Right renal pelvis (tissue), 4 donors: ENCODE data around the gene DNAAF3. TPM values are rescaled to one million over a fixed set of nuclear protein-coding genes. Genes with fewer than 3 reads are reported as not detected.
"Not testable (repeated sequence)": the region's sequence is repeated elsewhere in the genome, so short reads cannot be mapped to it uniquely, and the experiment has no call there.

Source experiments
- DNase-seq, 4 donors: peaks; one replicate each; pipeline ENCODE4 v3.0.0-alpha.2; 2013; ENCODE audit warnings: low read depth in 4 of 4, low spot score in 3 of 4, missing footprints in 1 of 4
- polyA plus RNA-seq, 4 donors: library from polyadenylated mRNA; unstranded; fragments of 120-200 nt; gene quantifications; one replicate each; pipeline ENCODE4 v1.2.1, GENCODE V29; 2013; ENCODE audit not compliant: insufficient read length in 4 of 4

The DNAAF3 gene
- polyA plus RNA-seq, 4 donors, result 8.1 to 10.9 (median 8.3) TPM

DNA sequence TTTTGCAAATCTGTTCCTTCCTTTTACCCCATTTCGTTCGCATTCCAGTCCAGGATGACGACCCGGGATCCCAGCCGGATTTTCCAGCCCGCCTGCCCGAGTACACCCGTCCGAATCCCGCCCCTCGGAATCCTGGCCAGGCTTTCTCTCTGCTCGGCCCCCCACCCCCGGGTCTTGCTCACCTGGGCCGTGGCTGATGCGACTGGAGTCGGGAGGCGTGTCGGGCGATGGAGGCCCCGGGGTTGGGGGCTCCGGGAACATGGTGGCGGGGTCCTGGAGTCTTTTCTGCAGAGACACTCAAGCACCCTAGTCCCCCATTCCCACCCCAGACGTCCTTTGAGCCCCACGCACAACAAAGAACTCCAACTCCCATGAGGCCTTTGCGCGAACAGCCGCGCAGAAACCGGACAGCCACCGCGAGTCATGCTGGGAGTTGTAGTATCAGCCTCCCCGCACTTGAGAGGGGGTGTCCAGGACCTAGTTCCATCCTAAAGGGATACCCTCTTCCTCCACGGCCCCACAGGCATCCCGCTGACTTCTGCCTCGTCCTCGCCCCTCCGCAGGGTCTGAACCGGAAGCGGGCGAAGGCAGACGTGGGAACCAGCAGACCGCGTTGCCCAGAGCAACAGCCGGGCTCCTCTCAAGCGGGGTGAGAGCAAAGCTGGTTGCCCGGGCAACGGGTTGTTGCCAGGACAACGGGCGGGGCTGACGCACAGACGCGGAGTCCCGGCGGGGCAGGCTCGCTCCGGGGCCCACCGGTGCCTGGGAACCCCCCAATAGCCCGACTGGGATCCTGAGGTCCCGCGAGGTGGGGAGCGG, 12.6 kb upstream of the DNAAF3 start:
- peak in 3 of 4 donors; percentile 36 to 65 (median 58) for DNase-seq

- no peak for DNase-seq
These were observed 9.7 kb upstream of the DNAAF3 start for GRCh38 chr19:55176076-55176475.

DNA sequence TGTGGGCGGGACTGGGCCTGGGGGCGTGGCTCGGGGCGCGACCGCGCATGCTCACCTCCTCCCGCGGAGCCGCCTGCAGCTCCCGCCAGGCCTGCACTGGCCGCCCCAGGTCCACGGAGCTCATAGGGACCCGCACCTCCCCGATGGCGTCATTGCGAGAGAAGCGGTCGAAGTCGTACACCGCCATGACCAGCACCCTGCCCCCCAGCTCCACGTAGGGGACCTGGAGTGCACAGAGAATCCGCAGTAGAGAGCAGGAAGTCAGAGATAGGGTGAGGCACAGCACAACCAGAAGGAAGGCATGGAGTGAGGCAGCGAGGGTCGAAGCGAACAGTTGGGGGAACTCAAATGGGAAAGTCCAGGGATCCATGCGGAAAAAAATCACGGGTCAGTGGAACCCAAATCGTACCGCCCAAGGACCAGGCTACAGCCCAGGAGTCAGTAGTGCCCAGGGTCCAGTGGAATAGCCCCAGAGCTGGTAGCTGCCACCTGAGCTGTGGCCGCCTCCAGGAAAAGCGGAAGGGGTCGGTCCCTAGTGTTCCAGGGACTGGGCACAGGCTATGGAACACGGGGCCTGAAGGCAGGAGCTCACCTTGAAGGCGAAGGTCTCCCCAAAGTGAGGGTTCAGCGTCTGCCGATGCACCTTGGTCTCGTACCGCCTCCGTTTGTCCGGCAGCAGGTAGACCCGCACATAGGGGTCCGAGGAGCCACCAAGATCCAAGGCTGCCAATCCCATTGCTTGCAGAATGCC, 8.9 kb upstream of the DNAAF3 start:
- DNase-seq, result no peak

GRCh38 chr19:55174425-55175116, 8.2 kb upstream of the DNAAF3 start:
- DNase-seq, result no peak

DNA sequence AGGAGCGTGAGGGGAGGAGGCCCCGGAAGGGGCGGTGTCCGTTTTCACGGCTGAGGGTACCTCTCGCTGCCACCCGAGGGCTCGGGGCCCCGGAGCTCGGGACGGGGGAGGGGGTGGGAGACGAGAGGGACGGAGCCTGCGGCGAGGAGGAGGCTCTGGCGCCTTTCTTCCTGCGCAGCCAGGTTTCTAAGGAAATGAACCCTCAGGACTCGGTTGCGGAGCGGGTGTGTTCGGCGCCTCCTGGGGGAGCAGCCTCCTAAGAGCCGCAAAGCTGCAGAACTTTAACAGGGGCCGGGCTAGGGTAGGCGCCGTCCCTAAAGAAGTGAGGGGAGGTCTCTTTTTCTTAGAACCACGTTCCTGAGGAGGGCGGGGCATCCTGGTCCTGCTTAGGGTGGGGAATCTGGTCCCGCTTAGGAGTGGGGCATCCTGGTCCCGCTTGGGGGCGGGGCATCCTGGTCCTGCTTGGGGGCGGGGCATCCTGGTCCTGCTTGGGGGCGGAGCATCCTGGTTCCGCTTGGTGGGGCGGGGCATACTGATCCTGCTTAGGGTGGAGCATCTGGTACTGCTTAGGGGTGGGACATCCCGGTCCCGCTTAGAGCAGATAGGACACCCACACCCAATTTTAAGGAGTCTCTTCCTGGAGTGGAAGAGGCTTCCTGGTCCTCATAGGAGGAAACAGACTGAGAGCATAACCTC, 7.4 kb upstream of the DNAAF3 start:
- DNase-seq, result no peak

- no peak for DNase-seq
These were observed 6.8 kb upstream of the DNAAF3 start for GRCh38 chr19:55173186-55173713.

GRCh38 chr19:55172741-55173140, 6.3 kb upstream of the DNAAF3 start:
- DNase-seq, result no peak

DNA sequence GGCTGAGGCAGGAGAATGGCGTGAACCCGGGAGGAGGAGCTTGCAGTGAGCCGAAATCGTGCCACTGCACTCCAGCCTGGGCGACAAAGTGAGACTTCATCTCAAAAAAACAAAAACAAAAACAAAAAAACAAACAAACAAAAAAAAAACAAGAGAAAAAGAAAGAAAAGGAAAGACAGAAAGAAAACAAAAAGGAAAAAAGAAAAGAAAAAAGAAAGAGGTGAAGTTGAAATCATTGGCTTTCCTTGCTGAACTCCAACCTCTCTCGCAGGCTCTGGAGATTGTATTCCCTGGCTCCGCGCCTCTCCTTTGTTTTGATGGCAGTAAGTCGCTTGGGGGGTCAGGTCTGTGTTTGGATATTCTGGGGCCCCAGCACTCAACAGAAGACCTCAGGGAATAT, 5.9 kb upstream of the DNAAF3 start:
- not testable (repeated sequence) for DNase-seq

DNA sequence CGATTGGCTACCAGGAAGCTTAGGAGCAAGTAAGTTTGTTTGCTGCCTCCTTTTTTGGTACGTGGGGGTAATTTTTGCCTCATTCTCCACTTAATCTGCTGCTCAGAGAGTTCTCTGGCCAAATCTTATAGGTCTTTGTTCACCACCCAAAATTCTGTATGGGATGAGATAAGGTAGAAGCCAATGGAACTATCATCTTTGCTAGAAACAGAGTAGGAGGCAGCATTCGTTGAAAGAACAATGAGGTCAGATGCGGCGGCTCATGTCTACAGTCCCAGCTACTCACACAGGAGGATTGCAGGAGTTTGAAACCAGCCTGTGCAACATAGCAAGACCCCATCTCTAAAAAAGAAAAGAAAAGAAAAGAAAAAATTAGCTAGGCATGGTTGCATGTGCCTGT, 5.0 kb upstream of the DNAAF3 start:
- DNase-seq, result no peak

- DNase-seq, result no peak
These were observed 2.7 kb upstream of the DNAAF3 start for GRCh38 chr19:55169136-55169535.

DNA sequence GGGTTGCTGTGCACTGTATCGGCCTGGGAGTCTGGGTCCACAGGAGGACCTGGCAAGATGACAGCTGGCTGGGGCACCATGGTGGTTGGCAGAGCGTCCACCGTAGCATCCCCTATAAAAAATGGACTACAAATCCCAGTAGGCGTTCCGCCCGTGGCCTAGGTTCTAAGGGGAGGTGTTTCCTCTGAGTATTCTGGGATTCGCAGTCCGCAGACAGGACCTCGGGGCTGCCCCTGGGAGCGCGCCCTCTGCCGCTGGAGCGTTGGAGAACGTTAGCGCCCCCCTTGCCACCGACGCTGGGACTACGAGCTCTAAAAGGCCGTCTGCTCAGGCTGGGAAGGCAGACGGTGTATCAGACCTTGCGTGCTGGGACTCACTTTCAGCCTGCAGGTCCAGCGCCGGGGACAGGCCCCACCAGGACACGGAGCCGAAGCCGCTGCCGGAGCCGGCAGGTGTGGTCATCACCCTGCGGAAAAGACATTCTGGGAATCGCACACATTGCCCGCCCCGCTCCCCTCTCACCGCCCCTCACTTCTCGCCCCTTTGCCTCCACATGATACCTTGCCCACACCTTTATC, 372 bp downstream of the DNAAF3 start:
- no peak for DNase-seq

- DNase-seq, result no peak
These were observed 4.7 kb downstream of the DNAAF3 start for GRCh38 chr19:55161571-55162322.

DNA sequence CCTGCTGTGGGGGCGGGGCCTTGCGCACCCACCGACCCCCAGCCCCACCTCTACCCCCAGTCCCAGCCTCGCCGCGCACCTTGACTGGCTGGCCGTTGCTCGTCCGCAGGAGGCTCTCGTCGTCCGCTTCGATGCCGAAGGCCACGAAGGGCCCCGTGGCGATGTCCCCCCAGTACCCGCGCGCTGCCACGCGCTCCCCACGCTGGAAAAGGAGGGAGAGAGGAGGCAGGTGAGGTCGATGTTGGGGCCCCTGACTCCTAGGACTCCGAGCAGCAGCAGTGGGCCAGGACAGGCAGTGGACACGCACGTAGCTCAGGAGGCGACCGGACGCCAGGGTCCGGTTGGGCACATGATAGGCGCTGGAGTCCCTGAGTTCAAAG, 5.4 kb downstream of the DNAAF3 start:
- no peak for DNase-seq

GRCh38 chr19:55160128-55160985, 6.1 kb downstream of the DNAAF3 start:
- peak in 2 of 4 donors; percentile 40 to 73 for DNase-seq

GRCh38 chr19:55158848-55159749, 7.3 kb downstream of the DNAAF3 start:
- DNase-seq, result no peak

DNA sequence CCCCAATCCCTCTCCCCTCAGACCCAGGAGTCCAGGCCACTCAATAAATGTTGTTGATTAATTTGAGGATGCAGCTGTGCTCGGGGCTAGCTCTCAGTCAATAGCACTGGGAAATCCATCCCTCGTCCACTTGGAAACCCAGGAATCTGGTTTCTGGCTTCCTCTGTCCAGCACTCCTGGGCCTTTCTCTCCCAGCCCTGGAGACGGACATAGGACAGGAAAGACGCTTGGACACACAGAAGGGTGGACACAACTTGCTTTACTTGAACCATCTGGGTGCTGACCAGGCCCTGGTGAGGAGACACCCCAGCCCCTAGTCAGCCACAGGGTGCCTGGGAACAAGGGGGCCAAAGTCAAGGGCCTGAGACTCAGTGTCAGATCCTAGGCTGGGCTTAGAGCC, 8.0 kb downstream of the DNAAF3 start:
- DNase-seq, result no peak

DNA sequence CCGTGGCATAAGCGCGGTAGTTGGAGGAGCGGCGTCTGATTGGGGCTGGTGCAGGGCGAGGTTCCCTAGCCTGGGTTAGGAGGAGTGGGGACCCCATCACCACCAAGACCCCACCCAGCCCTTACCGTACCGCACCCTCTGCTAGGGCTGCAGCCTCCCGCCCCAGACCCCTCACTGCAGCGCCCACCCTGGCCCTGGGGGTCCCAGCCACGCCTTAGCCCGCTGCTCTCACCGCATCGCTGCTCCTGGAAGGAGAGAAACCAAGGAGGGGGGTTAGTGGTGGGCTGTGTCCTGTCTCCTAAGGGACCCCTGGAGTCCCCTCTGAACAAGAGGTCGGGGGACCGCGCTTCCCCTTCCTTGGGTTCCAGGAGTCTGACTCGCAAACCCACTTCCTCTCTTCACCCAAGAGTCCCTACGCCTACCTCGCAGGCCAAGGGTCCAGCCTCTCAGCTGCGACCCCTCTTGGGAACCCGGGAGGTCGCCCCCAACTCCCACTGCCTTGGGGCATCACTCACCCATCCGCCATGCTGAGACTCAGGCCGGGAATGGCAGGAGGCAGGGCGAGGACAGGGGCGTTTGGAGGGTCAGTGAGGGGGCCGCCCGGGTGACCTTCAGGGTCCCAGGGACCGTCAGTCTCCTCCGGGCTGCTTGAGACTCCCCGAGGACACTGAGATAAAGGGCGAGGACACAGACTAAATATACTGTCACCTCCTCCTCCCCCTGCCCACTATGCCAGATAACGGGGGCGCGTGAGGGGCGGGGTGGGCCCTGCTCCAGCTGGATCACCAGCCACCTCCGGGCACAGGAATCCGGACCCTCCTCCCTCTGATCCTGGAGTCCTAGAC, 9.1 kb downstream of the DNAAF3 start, which contains the start of gene TNNI3:
Gene TNNI3 (minus strand): TSS at position 669 of the 845 bp plus-strand sequence. CDS start 143 bp downstream, at position 526.
- no peak for DNase-seq
